Measurements from ENCODE around the gene RPL15. TPM values are rescaled to one million over a fixed set of nuclear protein-coding genes. Genes with fewer than 3 reads are reported as not detected.

Gene RPL15
- total RNA-seq, 1 donor from 2014 or later = 1,629 TPM

DNA sequence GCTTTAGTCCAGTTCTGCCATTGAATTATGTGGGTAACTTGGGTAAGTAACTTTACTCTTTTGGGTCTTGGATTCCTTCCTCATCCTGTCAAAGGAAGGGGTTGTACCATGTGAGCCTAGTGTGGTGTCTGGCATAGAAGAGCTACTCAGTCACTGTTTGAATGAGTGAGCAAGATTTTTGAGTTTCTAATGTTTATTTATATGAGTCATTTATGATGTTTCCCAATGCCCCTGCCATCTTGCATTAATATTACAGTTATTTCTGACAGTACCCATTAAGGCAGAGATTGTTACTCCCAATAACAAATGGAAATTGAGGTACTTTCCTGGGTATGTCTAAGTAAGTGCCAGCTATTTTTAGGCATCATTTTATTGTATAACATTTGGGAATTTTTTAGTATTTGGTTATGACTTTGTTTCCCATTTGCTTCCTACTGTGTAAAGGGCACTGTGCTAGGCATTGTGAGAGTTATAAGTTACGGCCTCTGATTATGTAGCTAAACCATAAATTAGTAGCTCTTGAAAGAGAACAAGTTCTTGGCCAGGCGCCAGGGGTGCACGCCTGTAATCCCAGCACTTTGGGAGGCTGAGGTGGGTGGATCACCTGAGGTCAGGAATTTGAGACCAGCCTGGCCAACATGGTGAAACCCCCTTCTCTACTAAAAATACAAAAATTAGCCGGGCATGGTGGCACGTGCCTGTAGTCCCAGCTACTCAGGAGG is 51.7 kb downstream of the RPL15 start:
- Histone ChIP-seq H3K36me3 (ENCODE audit: insufficient read depth, low read length) (no peaks in the 10 kb centered on the region), H3K4me3 (ENCODE audit: insufficient read depth, low read depth, low read length) (no peak overlapping the region), H2AFZ (ENCODE audit: low read depth, low read length) (no peak overlapping the region), H4K20me1 (ENCODE audit: insufficient read depth, low read length) (no peaks in the 10 kb centered on the region), H3K9me3 (ENCODE audit: insufficient read depth, low read depth, low read length) (no peaks in the 10 kb centered on the region), H3K27ac (ENCODE audit: low read depth, low read length) (no peak overlapping the region), H3K79me2 (ENCODE audit: insufficient read depth, low read length) (no peaks in the 10 kb centered on the region), H3K27me3 (ENCODE audit: insufficient read depth, low read length) (no peaks in the 10 kb centered on the region), H3K4me2 (ENCODE audit: low read length) (no peak overlapping the region), H3K9ac (ENCODE audit: low read length) (no peak overlapping the region), H3K4me1 (ENCODE audit: insufficient read depth, low read length) (no peaks in the 10 kb centered on the region)
- DNase-seq (ENCODE audit: low read depth) (no peak), FAIRE-seq (no peak)
- no peak overlapping the region for H3K4me3 Mint-ChIP-seq (ENCODE audit: unreplicated experiment)
- peaks cover 2% of the 10 kb centered on the region for H3K4me1 Mint-ChIP-seq (ENCODE audit: low read depth, unreplicated experiment)
- no peaks in the 10 kb centered on the region for H3K27me3 Mint-ChIP-seq (ENCODE audit: low read depth, unreplicated experiment)
- H3K36me3 Mint-ChIP-seq (ENCODE audit: low read depth, unreplicated experiment) = no peaks in the 10 kb centered on the region
- no peak for TF ChIP-seq EZH2 (IDR thresholded peaks at IDR 0.05; ENCODE audit: insufficient read depth, low read length)
- TF ChIP-seq, protein P1, sequence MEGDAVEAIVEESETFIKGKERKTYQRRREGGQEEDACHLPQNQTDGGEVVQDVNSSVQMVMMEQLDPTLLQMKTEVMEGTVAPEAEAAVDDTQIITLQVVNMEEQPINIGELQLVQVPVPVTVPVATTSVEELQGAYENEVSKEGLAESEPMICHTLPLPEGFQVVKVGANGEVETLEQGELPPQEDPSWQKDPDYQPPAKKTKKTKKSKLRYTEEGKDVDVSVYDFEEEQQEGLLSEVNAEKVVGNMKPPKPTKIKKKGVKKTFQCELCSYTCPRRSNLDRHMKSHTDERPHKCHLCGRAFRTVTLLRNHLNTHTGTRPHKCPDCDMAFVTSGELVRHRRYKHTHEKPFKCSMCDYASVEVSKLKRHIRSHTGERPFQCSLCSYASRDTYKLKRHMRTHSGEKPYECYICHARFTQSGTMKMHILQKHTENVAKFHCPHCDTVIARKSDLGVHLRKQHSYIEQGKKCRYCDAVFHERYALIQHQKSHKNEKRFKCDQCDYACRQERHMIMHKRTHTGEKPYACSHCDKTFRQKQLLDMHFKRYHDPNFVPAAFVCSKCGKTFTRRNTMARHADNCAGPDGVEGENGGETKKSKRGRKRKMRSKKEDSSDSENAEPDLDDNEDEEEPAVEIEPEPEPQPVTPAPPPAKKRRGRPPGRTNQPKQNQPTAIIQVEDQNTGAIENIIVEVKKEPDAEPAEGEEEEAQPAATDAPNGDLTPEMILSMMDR (IDR thresholded peaks at IDR 0.05; ENCODE audit: insufficient read depth, low read depth, low read length) = no peak
- no peaks in the 10 kb centered on the region for H3K9me3 Mint-ChIP-seq (ENCODE audit: unreplicated experiment)
- no peak overlapping the region for H3K27ac Mint-ChIP-seq (ENCODE audit: unreplicated experiment)

DNA sequence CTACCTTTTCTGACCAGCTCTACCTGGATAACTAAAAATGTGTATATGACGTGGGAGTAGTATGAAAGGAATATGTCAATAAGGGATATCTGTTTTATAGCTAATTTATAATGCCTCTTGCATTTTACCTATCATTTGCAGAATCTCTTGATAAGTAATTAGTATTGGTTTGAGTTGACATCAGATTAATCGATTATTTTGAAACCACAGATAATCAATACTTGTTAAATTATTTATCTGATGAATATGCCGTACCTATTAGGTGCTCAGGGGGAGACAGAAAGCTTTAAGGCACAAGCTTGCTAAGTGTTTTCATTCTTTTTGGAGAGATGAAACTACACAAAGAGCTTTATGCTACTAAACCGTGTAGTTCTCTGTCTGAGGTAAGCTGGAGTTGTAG is 52.5 kb downstream of the RPL15 start:
- TF ChIP-seq EZH2 (IDR thresholded peaks at IDR 0.05; ENCODE audit: insufficient read depth, low read length) = no peak
- TF ChIP-seq, protein P1 (IDR thresholded peaks at IDR 0.05; ENCODE audit: insufficient read depth, low read depth, low read length) = no peak
- Mint-ChIP-seq H3K36me3 (ENCODE audit: low read depth, unreplicated experiment) (no peaks in the 10 kb centered on the region), H3K27me3 (ENCODE audit: low read depth, unreplicated experiment) (no peaks in the 10 kb centered on the region), H3K27ac (ENCODE audit: unreplicated experiment) (no peak overlapping the region), H3K4me1 (ENCODE audit: low read depth, unreplicated experiment) (no peaks in the 10 kb centered on the region), H3K4me3 (ENCODE audit: unreplicated experiment) (no peak overlapping the region), H3K9me3 (ENCODE audit: unreplicated experiment) (no peaks in the 10 kb centered on the region)
- H3K9me3 ChIP-seq (ENCODE audit: insufficient read depth, low read depth, low read length) = no peaks in the 10 kb centered on the region
- H3K4me1 ChIP-seq (ENCODE audit: insufficient read depth, low read length) = no peaks in the 10 kb centered on the region
- H3K79me2 ChIP-seq (ENCODE audit: insufficient read depth, low read length) = no peaks in the 10 kb centered on the region
- no peaks in the 10 kb centered on the region for H3K27me3 ChIP-seq (ENCODE audit: insufficient read depth, low read length)
- H3K27ac ChIP-seq (ENCODE audit: low read depth, low read length) = no peak overlapping the region
- FAIRE-seq (no peak), DNase-seq (ENCODE audit: low read depth) (no peak)
- no peaks in the 10 kb centered on the region for H4K20me1 ChIP-seq (ENCODE audit: insufficient read depth, low read length)
- no peak overlapping the region for H2AFZ ChIP-seq (ENCODE audit: low read depth, low read length)
- H3K36me3 ChIP-seq (ENCODE audit: insufficient read depth, low read length) = no peaks in the 10 kb centered on the region
- H3K4me3 ChIP-seq (ENCODE audit: insufficient read depth, low read depth, low read length) = no peak overlapping the region
- H3K4me2 ChIP-seq (ENCODE audit: low read length) = no peak overlapping the region
- H3K9ac ChIP-seq (ENCODE audit: low read length) = no peak overlapping the region

Other genes starting within 250 kb of the RPL15 start
- 145 and 150 TPM in 2 replicates for gene UBE2E1, start 111.2 kb upstream of the RPL15 start, total RNA-seq
- gene NKIRAS1, start 142 bp upstream of the RPL15 start, total RNA-seq = 10.7 and 11.0 TPM in 2 replicates
- gene NR1D2, start 28.2 kb downstream of the RPL15 start, total RNA-seq = 19.2 and 20.7 TPM in 2 replicates

Measured in astrocyte (in vitro differentiated cells and primary cell).